OCI-LY3 (cell line): Measurements from ENCODE around the gene SLC19A2.

Source experiments
- H2AFZ ChIP-seq: fragments of 200-600, 300-600 bp; shearing (Covaris generic); 2 replicates; pipeline ENCODE4 v1.6.0; 2014; ENCODE audit warnings: antibody characterized with exemption, low read depth, low read length
- H3K27ac ChIP-seq: fragments of 200-600, 300-600 bp; sonication (generic); 2 replicates; pipeline ENCODE4 v1.5.1; 2014; ENCODE audit warnings: mild to moderate bottlenecking, low read length, moderate library complexity, mixed read lengths
- H3K27me3 ChIP-seq: fragments of 200-600, 300-600 bp; sonication (generic); 2 replicates; pipeline ENCODE4 v1.6.1; 2014; ENCODE audit warnings: low read depth, low read length, mixed read lengths
- H3K36me3 ChIP-seq: fragments of 200-600, 300-600 bp; sonication (generic); replicated peaks from 2 replicates; pipeline ENCODE3; 2014; ENCODE audit warnings: low read depth, low read length, mixed read lengths
- H3K4me1 ChIP-seq: fragments of 300-600, 200-600 bp; sonication (generic); 2 replicates; pipeline ENCODE4 v1.6.1; 2014; ENCODE audit warnings: low read length, mixed read lengths
- H3K4me2 ChIP-seq: fragments of 200-600, 300-600 bp; sonication (generic); 2 replicates; pipeline ENCODE4 v1.6.1; 2014; ENCODE audit warnings: low read length, mixed read lengths
- H3K4me3 ChIP-seq: fragments of 300-600, 200-600 bp; sonication (generic); 2 replicates; pipeline ENCODE4 v1.5.1; 2014; ENCODE audit warnings: antibody characterized with exemption, mild to moderate bottlenecking, low read length, moderate library complexity
- H3K79me2 ChIP-seq: fragments of 300-600, 200-600 bp; shearing (Covaris generic); 2 replicates; pipeline ENCODE4 v1.6.1; 2014; ENCODE audit warnings: mild to moderate bottlenecking, low read length, mixed read lengths
- H3K9ac ChIP-seq: fragments of 300-600, 200-600 bp; shearing (Covaris generic); 2 replicates; pipeline ENCODE4 v1.6.0; 2014; ENCODE audit warnings: mild to moderate bottlenecking, low read length, moderate library complexity
- H3K9me3 ChIP-seq: fragments of 200-600, 300-600 bp; shearing (Covaris generic); 2 replicates; pipeline ENCODE4 v1.6.1; 2014; ENCODE audit warnings: low read length, mixed read lengths; ENCODE audit not compliant: insufficient read depth
- H4K20me1 ChIP-seq: fragments of 200-600, 300-600 bp; sonication (generic); 2 replicates; pipeline ENCODE4 v1.6.1; 2016; ENCODE audit warnings: low read length, mixed read lengths; ENCODE audit not compliant: insufficient read depth
- EZH2phosphoT487 ChIP-seq: fragments of 200-600 bp; shearing (Covaris generic); IDR thresholded peaks from 2 replicates; pipeline ENCODE4 v1.6.1; 2018; ENCODE audit warnings: antibody characterized with exemption, mixed run types, low read depth
- TF ChIP-seq, protein P1 (sequence below): fragments of 200-600, 300-600 bp; sonication (generic); IDR thresholded peaks from 2 replicates; pipeline ENCODE4 v1.5.1; 2014; ENCODE audit warnings: antibody characterized with exemption, low read length, low read depth

Gene SLC19A2

GRCh38 chr1:169478094-169478672, 7.6 kb downstream of the SLC19A2 start:
- Histone ChIP-seq H3K27me3 (no peaks in the 10 kb centered on the region), H4K20me1 (peaks cover 56% of the 10 kb centered on the region), H3K36me3 (peaks cover 48% of the 10 kb centered on the region), H3K4me1 (peaks cover 28% of the 10 kb centered on the region), H3K9ac (no peak overlapping the region), H3K4me2 (no peak overlapping the region), H3K4me3 (no peak overlapping the region), H3K79me2 (peaks cover 77% of the 10 kb centered on the region), H3K9me3 (no peaks in the 10 kb centered on the region), H2AFZ (no peak overlapping the region), H3K27ac (no peak overlapping the region)
- TF ChIP-seq, protein P1, sequence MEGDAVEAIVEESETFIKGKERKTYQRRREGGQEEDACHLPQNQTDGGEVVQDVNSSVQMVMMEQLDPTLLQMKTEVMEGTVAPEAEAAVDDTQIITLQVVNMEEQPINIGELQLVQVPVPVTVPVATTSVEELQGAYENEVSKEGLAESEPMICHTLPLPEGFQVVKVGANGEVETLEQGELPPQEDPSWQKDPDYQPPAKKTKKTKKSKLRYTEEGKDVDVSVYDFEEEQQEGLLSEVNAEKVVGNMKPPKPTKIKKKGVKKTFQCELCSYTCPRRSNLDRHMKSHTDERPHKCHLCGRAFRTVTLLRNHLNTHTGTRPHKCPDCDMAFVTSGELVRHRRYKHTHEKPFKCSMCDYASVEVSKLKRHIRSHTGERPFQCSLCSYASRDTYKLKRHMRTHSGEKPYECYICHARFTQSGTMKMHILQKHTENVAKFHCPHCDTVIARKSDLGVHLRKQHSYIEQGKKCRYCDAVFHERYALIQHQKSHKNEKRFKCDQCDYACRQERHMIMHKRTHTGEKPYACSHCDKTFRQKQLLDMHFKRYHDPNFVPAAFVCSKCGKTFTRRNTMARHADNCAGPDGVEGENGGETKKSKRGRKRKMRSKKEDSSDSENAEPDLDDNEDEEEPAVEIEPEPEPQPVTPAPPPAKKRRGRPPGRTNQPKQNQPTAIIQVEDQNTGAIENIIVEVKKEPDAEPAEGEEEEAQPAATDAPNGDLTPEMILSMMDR: no peak
- no peak for TF ChIP-seq EZH2phosphoT487

GRCh38 chr1:169475806-169476387, 9.8 kb downstream of the SLC19A2 start:
- Histone ChIP-seq H3K79me2 (peaks cover 66% of the 10 kb centered on the region), H4K20me1 (peaks cover 37% of the 10 kb centered on the region), H3K27ac (no peak overlapping the region), H3K4me1 (peaks cover 13% of the 10 kb centered on the region), H3K27me3 (no peaks in the 10 kb centered on the region), H3K9me3 (no peaks in the 10 kb centered on the region), H3K4me2 (no peak overlapping the region), H3K36me3 (peaks cover 48% of the 10 kb centered on the region), H2AFZ (no peak overlapping the region), H3K4me3 (no peak overlapping the region), H3K9ac (no peak overlapping the region)
- no peak for TF ChIP-seq EZH2phosphoT487
- TF ChIP-seq, protein P1: no peak

DNA sequence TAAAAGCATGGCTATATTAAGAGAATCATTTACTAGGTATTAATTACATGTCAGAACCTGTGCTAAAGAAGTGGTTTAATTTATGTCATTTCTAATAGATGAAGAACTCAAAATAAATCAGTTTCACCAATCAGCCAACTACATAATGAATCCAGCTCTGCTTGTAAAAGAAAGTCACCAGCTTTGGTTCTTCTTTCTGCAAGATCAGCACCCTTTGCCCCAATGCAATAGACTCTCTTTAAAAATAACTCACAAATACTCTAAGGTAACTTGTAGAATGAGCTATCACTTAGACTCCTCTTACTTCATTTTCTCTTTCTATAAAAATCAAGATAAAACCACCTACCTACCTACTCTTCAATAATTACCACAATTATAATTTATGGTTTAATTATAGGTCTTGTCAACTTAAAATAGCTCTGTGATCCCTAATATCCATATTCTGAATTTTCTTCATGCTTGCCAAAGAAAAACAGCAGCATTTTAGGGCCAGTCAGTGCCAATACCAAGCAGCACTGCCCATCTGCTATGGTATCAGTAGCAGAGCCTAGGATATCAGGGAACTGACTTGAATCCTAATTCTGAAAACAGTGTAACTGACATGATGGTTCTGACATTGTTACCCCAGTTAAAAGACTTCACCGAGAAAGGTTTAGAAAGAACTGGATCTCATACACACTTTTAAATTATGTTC, 11.3 kb downstream of the SLC19A2 start:
- Histone ChIP-seq H3K9me3 (no peaks in the 10 kb centered on the region), H3K4me3 (no peak overlapping the region), H4K20me1 (peaks cover 26% of the 10 kb centered on the region), H3K27ac (no peak overlapping the region), H3K4me2 (no peak overlapping the region), H3K36me3 (peaks cover 51% of the 10 kb centered on the region), H3K4me1 (0 out of 2 replicates have a peak, but pooled peaks cover 1% of the 10 kb centered on the region), H3K79me2 (peaks cover 51% of the 10 kb centered on the region), H2AFZ (no peak overlapping the region), H3K27me3 (no peaks in the 10 kb centered on the region), H3K9ac (no peak overlapping the region)
- no peak for TF ChIP-seq EZH2phosphoT487
- TF ChIP-seq, protein P1: no peak

DNA sequence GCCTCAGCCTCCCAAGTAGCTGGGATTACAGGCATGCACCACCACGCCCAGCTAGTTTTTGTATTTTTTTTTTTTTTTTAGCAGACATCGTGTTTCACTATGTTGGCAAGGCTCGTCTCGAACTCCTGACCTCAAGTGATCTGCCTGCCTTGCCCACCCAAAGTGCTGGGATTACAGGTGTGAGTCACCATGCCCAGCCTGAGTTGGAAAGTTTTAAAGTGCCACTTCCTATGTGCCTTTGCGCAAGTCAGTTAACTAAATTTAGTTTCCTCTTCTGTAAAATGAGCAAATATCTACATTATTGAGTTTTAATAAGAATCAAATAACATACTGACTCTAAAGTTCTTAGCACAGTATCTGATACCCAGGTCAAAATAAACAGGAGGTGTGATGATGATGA, 12.4 kb downstream of the SLC19A2 start:
- no peaks in the 10 kb centered on the region for H3K27me3 ChIP-seq
- H3K9me3 ChIP-seq: no peaks in the 10 kb centered on the region
- H3K79me2 ChIP-seq: peaks cover 40% of the 10 kb centered on the region
- TF ChIP-seq EZH2phosphoT487: no peak
- TF ChIP-seq, protein P1: no peak
- no peak overlapping the region for H3K27ac ChIP-seq
- H3K4me1 ChIP-seq: no peaks in the 10 kb centered on the region
- no peak overlapping the region for H3K4me2 ChIP-seq
- H4K20me1 ChIP-seq: peaks cover 16% of the 10 kb centered on the region
- H3K4me3 ChIP-seq: no peak overlapping the region
- H3K36me3 ChIP-seq: peaks cover 62% of the 10 kb centered on the region
- no peak overlapping the region for H3K9ac ChIP-seq
- H2AFZ ChIP-seq: no peak overlapping the region
